Smooth muscle cell of the coronary artery (primary cell): Measurements from ENCODE around the gene KLHL5. TPM values are rescaled to one million over a fixed set of nuclear protein-coding genes. Genes with fewer than 3 reads are reported as not detected.

Experiments
- total RNA-seq: library from RNA; depleted of rRNA; stranded (reverse); fragments of >200 nt; gene quantifications from 2 replicates; pipeline ENCODE4 v1.2.3, GENCODE V29; 2014; ENCODE audit warnings: low replicate concordance

KLHL5 gene
- 55.8 and 78.0 TPM in 2 replicates for total RNA-seq

GRCh38 chr4:39062094-39062769 is at the start of gene KLHL5:
Gene KLHL5 (plus strand): TSS chr4:39062232. CDS start chr4:39062653, 421 bp downstream.

GRCh38 chr4:39032218-39033085 is 29.6 kb upstream of the KLHL5 start, which contains the start of gene TMEM156:
Gene TMEM156 (minus strand): TSS chr4:39032409. CDS start chr4:39032313, 96 bp downstream.

Other genes with a start within 250 kb of the KLHL5 start
- gene TLR6, start 205.4 kb upstream of the KLHL5 start, total RNA-seq = 0.60 and 0.94 TPM in 2 replicates
- gene FAM114A1, start 194.4 kb upstream of the KLHL5 start, total RNA-seq = 294 and 325 TPM in 2 replicates
- 0.08 TPM in 1 of 2 replicates, not detected in the other for gene TMEM156, start 29.8 kb upstream of the KLHL5 start, total RNA-seq
- gene WDR19, start 120.3 kb downstream of the KLHL5 start, total RNA-seq = 18.5 and 34.6 TPM in 2 replicates